K562 (cell line): ENCODE results near the gene TTN. TPM values are rescaled to one million over a fixed set of nuclear protein-coding genes. Genes with fewer than 3 reads are reported as not detected.
A peak's percentile ranks its signal among the peaks of the same experiment; 100 is the strongest.

Experiments
- ATAC-seq: fragments of 200-7000 bp; cut with Tn5 transposase; 3 replicates; pipeline ENCODE4 v1.9.1; 2020; ENCODE audit warnings: moderate library complexity
- Bru-seq: library from RNA; stranded (reverse); fragments of 400-500 nt; gene quantifications from one replicate; lab custom pipeline; 2021; lab: Mats Ljungman, UMichigan
- BruChase-seq, 2 experiments: library from RNA; stranded (reverse); fragments of 400-500 nt; gene quantifications; one replicate each; lab custom pipeline; 2021; lab: Mats Ljungman, UMichigan
- BruUV-seq: library from RNA; stranded (reverse); fragments of 400-500 nt; replicated peaks from 2 replicates; lab custom pipeline; 2021; lab: Mats Ljungman, UMichigan
- CTCF ChIA-PET: fragments of 300-600 bp; formaldehyde crosslinking; extraction: SDS; loops from one replicate; lab custom pipeline; 2021; ENCODE audit warnings: low intra/inter-chr PET ratio; lab: Yijun Ruan, JAX
- POLR2A ChIA-PET: fragments of 300-600, 350-650 bp; sonication (Branson Sonifier 250); formaldehyde crosslinking; extraction: SDS; loops from one replicate; lab custom pipeline; 2021; ENCODE audit warnings: antibody characterized with exemption, inconsistent platforms; lab: Yijun Ruan, JAX
- DNase-seq, 4 experiments: peaks; one replicate each; pipeline versions ENCODE4 v3.0.0 to v3.0.0-alpha.2; 2011 to 2018; ENCODE audit warnings: low spot score in 3 of 4, mixed read lengths in 3 of 4; ENCODE audit errors: extremely low read depth in 1 of 4
- FAIRE-seq: peaks from 2 replicates; lab custom pipeline; 2011; peaks lifted over from hg19 to GRCh38; lab: Jason Lieb, UNC
- H2AFZ ChIP-seq: 2 replicates; pipeline ENCODE4 v1.6.0; 2011; ENCODE audit warnings: low read depth, low read length, control low read depth, inconsistent platforms
- H3K27ac ChIP-seq: fragments of 200-600 bp; 3 replicates; pipeline ENCODE4 v1.8.0; 2011; ENCODE audit warnings: low read depth, mild to moderate bottlenecking, control low read depth, inconsistent platforms, low read length, moderate library complexity, mixed read lengths; ENCODE audit errors: extremely low read depth
- H3K27me3 ChIP-seq, 2 experiments: fragments of 300-600 bp in 1 of 2; 2 replicates in 1 of 2; 3 replicates in 1 of 2; pipeline versions ENCODE4 v1.6.0 to v1.8.0; 2011; ENCODE audit warnings: inconsistent platforms in 2 of 2, low read length in 2 of 2, mild to moderate bottlenecking in 1 of 2, mixed read lengths in 1 of 2, moderate library complexity in 1 of 2; ENCODE audit not compliant: control insufficient read depth in 2 of 2, insufficient read depth in 2 of 2
- H3K36me3 ChIP-seq: fragments of 300-600 bp; 3 replicates; pipeline ENCODE4 v1.8.0; 2011; ENCODE audit warnings: mild to moderate bottlenecking, low read length, inconsistent platforms; ENCODE audit not compliant: control insufficient read depth, insufficient read depth
- H3K4me1 ChIP-seq, 2 experiments: fragments of 200-600 bp in 1 of 2; replicated peaks in 1 of 2; 2 replicates in 1 of 2; 3 replicates in 1 of 2; pipeline versions ENCODE4 v1.5.1 to v1.8.0; 2011; ENCODE audit warnings: inconsistent platforms in 2 of 2, low read length in 2 of 2, mild to moderate bottlenecking in 1 of 2, mixed read lengths in 1 of 2, moderate library complexity in 1 of 2; ENCODE audit not compliant: control insufficient read depth in 2 of 2, insufficient read depth in 2 of 2
- H3K4me2 ChIP-seq: 2 replicates; pipeline ENCODE4 v1.6.1; 2011; ENCODE audit warnings: low read length, control low read depth, inconsistent platforms, mixed read lengths; ENCODE audit not compliant: insufficient read depth
- H3K4me3 ChIP-seq: fragments of 200-600 bp; sonication (generic), shearing (Covaris generic); 2 replicates; pipeline ENCODE4 v1.5.1; 2016; ENCODE audit warnings: control low read depth, inconsistent platforms
- H3K79me2 ChIP-seq: fragments of 200-600 bp; 3 replicates; pipeline ENCODE4 v1.8.0; 2011; ENCODE audit warnings: low read length, inconsistent platforms; ENCODE audit not compliant: control insufficient read depth, insufficient read depth
- H3K9ac ChIP-seq, 2 experiments: 2 replicates each; pipeline versions ENCODE4 v1.6.0 to v1.6.1; 2011; ENCODE audit warnings: low read depth in 2 of 2, low read length in 2 of 2, control low read depth in 1 of 2, inconsistent platforms in 1 of 2, mild to moderate bottlenecking in 1 of 2, mixed read lengths in 1 of 2; ENCODE audit not compliant: insufficient read depth in 1 of 2
- H3K9me1 ChIP-seq: one replicate; pipeline ENCODE4 v1.6.0; 2011; ENCODE audit warnings: inconsistent platforms, mild to moderate bottlenecking, low read length, moderate library complexity; ENCODE audit not compliant: control insufficient read depth, insufficient read depth
- H3K9me3 ChIP-seq: replicated peaks from 2 replicates; pipeline ENCODE4 v1.5.1; 2011; ENCODE audit warnings: low read depth, low read length, inconsistent platforms; ENCODE audit not compliant: control insufficient read depth, insufficient read depth
- H4K20me1 ChIP-seq: replicated peaks from 2 replicates; pipeline ENCODE4 v1.6.1; 2011; ENCODE audit warnings: low read length, inconsistent platforms, mixed read lengths; ENCODE audit not compliant: control insufficient read depth, insufficient read depth
- NCOA4 ChIP-seq: fragments of 450-650 bp; IDR thresholded peaks from 2 replicates; pipeline ENCODE4 v1.6.1; 2018; ENCODE audit warnings: mild to moderate bottlenecking; ENCODE audit not compliant: partially characterized antibody
- WGBS: fragments of 100-300 bp; shearing (Covaris generic); methylation state at CpG from one replicate; pipeline ENCODE4 v1.1.6; 2016; ENCODE audit warnings: low coverage, mixed read lengths; ENCODE audit not compliant: insufficient coverage; ENCODE audit errors: missing lambda C conversion rate; 5-methylcytosine and 5-hydroxymethylcytosine counted together
- in situ Hi-C: fragments of 300-500 bp; cut with MboI; formaldehyde crosslinking; loops from 4 replicates; pipeline ENCODE4 v1.15.0; 2018; ENCODE audit warnings: inconsistent platforms, mixed read lengths
- intact Hi-C: fragments of 100-400 bp; cut with micrococcal nuclease; formaldehyde crosslinking; loops from 2 replicates; pipeline ENCODE4 v1.14.2; 2022
- long read RNA-seq, 3 experiments: library from polyadenylated mRNA in 2 of 3; library from RNA in 1 of 3; unstranded in 2 of 3; stranded (forward) in 1 of 3; transcript quantifications; one replicate each; pipeline ENCODE4 v2.0.0, GENCODE V29; 2019 to 2022
- polyA minus RNA-seq, 3 experiments: library from RNA; depleted of rRNA, polyadenylated mRNA; stranded (reverse); fragments of >200 nt; gene quantifications; 2 replicates each; pipeline ENCODE4 v1.2.3, GENCODE V29; 2011
- polyA plus RNA-seq, 8 experiments: library from polyadenylated mRNA; depleted of rRNA in 4 of 8; stranded (reverse) in 5 of 8; unstranded in 3 of 8; fragments of >200 nt; fragmentation: Nextera tagmentation in 2 of 8; fragmentation: Illumina TruSeq in 1 of 8; extraction: Ambion mirVana in 2 of 8; extraction: Trizol in 1 of 8; gene quantifications; 2 replicates each; pipeline versions ENCODE4 v1.2.1 to v1.2.3, GENCODE V29; 2011 to 2014; ENCODE audit warnings: inconsistent platforms in 1 of 8, missing spikeins in 1 of 8
- total RNA-seq, 7 experiments: library from RNA; depleted of rRNA in 6 of 7; stranded (reverse); fragments of >200 nt in 6 of 7; fragmentation: Illumina TruSeq in 2 of 7; extraction: Trizol in 2 of 7; gene quantifications; 2 replicates each; pipeline versions ENCODE4 v1.2.1 to v1.2.3, GENCODE V29; 2011 to 2021; ENCODE audit warnings: low replicate concordance in 1 of 7
- TF ChIP-seq, protein P1 (sequence below): fragments of 450-650 bp; IDR thresholded peaks from 2 replicates; pipeline ENCODE4 v1.6.1; 2016

The TTN gene
- total RNA-seq (2011; cell fraction: chromatin; rRNA removed; ENCODE audit: low replicate concordance): 0.02 and 0.09 TPM in 2 replicates
- under 0.01 TPM in 2 replicates for total RNA-seq (2011; cell fraction: nucleolus; rRNA removed)
- total RNA-seq (2011; cell fraction: nucleoplasm; rRNA removed): under 0.01 and 0.31 TPM in 2 replicates
- total RNA-seq (2014; rRNA removed) (under 0.01 TPM in 1 of 2 replicates, not detected in the other), total RNA-seq (2014; rRNA removed; fragmentation: Illumina TruSeq; extraction: Trizol) (under 0.01 TPM in 2 replicates), total RNA-seq (2015; rRNA removed; fragmentation: Illumina TruSeq; extraction: Trizol) (under 0.01 and 0.07 TPM in 2 replicates), total RNA-seq (2021) (0.07 and 0.20 TPM in 2 replicates), polyA plus RNA-seq (2011; rRNA removed) (0.01 TPM in 1 of 2 replicates, not detected in the other), polyA plus RNA-seq (2014; fragmentation: Illumina TruSeq; extraction: Trizol) (not detected in 2 replicates), polyA plus RNA-seq (2014; fragmentation: Nextera tagmentation; extraction: Ambion mirVana) (under 1 TPM; 0.11 TPM), polyA plus RNA-seq (2014; rRNA removed) (under 0.01 TPM in 1 of 2 replicates, not detected in the other), polyA minus RNA-seq (2011; rRNA and poly(A)+ RNA removed) (0.06 and 0.07 TPM in 2 replicates), Bru-seq, nascent RNA (percentile 3 among the genes with signal in this experiment), BruChase-seq, experiment 1, labeled RNA remaining after a 2-hour chase (percentile 3 among the genes with signal in this experiment), BruChase-seq, experiment 2, labeled RNA remaining after a 6-hour chase (percentile 3 among the genes with signal in this experiment)
- polyA plus RNA-seq (2011; cell fraction: cytosol; rRNA removed): 0.06 TPM in 1 of 2 replicates, not detected in the other
- polyA plus RNA-seq (2011; cell fraction: nucleus; rRNA removed): under 0.01 and 0.01 TPM in 2 replicates
- 0.18 and 0.43 TPM in 2 replicates for polyA plus RNA-seq (2012)
- polyA minus RNA-seq (2011; cell fraction: cytosol; rRNA and poly(A)+ RNA removed): not detected in 2 replicates
- polyA minus RNA-seq (2011; cell fraction: nucleus; rRNA and poly(A)+ RNA removed): 0.13 and 0.22 TPM in 2 replicates
- long read RNA-seq, experiment 1, partial matches to known transcripts: 0 of 4 reads
- long read RNA-seq, experiment 1, other reads (novel, unspliced or antisense): 4 of 4 reads
- long read RNA-seq, experiment 2: 0 reads
- long read RNA-seq, experiment 3: 0 reads

DNA sequence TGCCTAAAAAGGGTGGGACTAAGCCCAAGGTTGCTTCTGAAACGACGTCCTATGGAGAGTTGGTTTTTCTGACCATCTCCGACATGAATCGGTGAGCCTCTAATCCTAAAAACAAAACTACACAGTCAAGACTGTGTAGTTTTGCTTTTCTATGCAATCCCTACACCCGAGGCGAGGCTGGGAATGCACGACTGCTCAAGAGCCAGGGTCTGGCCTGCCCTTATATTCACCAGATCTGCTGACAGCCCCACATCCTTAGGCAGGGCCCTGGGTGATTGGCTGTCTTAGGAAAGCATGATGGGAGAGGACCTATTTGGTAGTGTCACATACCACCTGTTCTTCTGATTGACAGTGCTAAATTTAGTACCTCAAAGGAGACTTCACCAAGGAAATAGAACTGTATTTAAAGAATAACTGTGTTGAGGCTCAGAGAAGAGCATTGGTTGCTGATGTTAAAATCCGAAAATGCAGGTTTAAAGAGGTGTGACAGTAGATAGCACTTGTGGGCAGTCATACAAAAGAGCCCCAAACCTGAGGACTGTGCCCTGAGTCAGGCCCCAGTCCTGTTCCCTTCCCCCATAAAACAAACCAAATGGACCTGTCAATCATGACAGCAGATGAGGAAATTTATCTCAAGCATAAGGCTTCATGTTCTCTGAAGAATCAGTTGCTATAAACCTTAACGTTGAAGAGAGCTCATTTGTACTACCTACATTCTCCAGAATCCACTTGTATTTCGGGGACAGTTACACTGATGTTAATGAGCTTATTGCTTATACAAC is at the start of gene TTN:
TTN (minus strand) TSS at position 197 of the 782 bp plus-strand sequence. CDS start 2,781 bp downstream, outside the sequence.
- Histone ChIP-seq H2AFZ (no peak within 1 kb of the TSS), H3K4me2 (no peak within 1 kb of the TSS)

More for the DNA sequence above, at the start of gene TTN:
- Histone ChIP-seq H3K27me3 (no peaks in the 10 kb centered on the region), H3K9ac (no peak within 1 kb of the TSS), H3K9me3 (no peaks in the 10 kb centered on the region), H3K79me2 (no peaks in the 10 kb centered on the region), H3K4me3 (no peak within 1 kb of the TSS), H3K4me1 (no peaks in the 10 kb centered on the region; a peak in 1 of 5 replicates), H3K27ac (no peak within 1 kb of the TSS), H4K20me1 (no peaks in the 10 kb centered on the region), H3K9me1 (no peaks in the 10 kb centered on the region)
- POLR2A ChIA-PET: no interaction called here
- FAIRE-seq: no peak
- CTCF ChIA-PET: no interaction called here
- no peak for DNase-seq
- BruUV-seq: no TSS peak
- no peak; the same call in 1 of the 3 replicates for ATAC-seq
- WGBS: under 1% methylated on average over 10 of the region's 10 CpGs
- TF ChIP-seq, protein P1, sequence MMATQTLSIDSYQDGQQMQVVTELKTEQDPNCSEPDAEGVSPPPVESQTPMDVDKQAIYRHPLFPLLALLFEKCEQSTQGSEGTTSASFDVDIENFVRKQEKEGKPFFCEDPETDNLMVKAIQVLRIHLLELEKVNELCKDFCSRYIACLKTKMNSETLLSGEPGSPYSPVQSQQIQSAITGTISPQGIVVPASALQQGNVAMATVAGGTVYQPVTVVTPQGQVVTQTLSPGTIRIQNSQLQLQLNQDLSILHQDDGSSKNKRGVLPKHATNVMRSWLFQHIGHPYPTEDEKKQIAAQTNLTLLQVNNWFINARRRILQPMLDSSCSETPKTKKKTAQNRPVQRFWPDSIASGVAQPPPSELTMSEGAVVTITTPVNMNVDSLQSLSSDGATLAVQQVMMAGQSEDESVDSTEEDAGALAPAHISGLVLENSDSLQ: peak; percentile 59
- TF ChIP-seq NCOA4: no peak
- TF ChIP-seq, all 486 proteins: peak for 1
- no peaks in the 10 kb centered on the region for H3K36me3 ChIP-seq
- intact Hi-C loops: no loop called here
- in situ Hi-C loops: no loop called here
